IMR-90 (cell line): ENCODE data around the gene TSGA10. TPM values are rescaled to one million over a fixed set of nuclear protein-coding genes. Genes with fewer than 3 reads are reported as not detected.
"Not testable (repeated sequence)": the region's sequence is repeated elsewhere in the genome, so short reads cannot be mapped to it uniquely, and the experiment has no call there.

ENCODE experiments used
- ATAC-seq: fragments of 200-7000 bp; cut with Tn5 transposase; 2 replicates; pipeline ENCODE4 v1.9.1; 2020; ENCODE audit warnings: low read depth, mild to moderate bottlenecking, moderate library complexity
- BruUV-seq: library from RNA; stranded (reverse); fragments of 400-500 nt; replicated peaks from 2 replicates; lab custom pipeline; 2021; lab: Mats Ljungman, UMichigan
- CTCF ChIA-PET: fragments of 300-600 bp; formaldehyde crosslinking; extraction: SDS; loops from one replicate; lab custom pipeline; 2021; ENCODE audit warnings: antibody characterized with exemption; lab: Yijun Ruan, JAX
- POLR2A ChIA-PET: fragments of 300-600 bp; sonication (Branson Sonifier 250); formaldehyde crosslinking; loops from one replicate; lab custom pipeline; 2022; ENCODE audit warnings: antibody characterized with exemption; ENCODE audit not compliant: unreplicated experiment; lab: Charles Lee
- DNase-seq: peaks from one replicate; pipeline ENCODE4 v3.0.0; 2013
- H2AFZ ChIP-seq: replicated peaks from 2 replicates; pipeline ENCODE3; 2013; ENCODE audit warnings: low read length, mild to moderate bottlenecking; ENCODE audit not compliant: poor library complexity
- H2AK5ac ChIP-seq: 2 replicates; pipeline ENCODE4 v1.6.1; 2013; ENCODE audit warnings: low read depth, low read length, inconsistent platforms
- H2AK9ac ChIP-seq: replicated peaks from 2 replicates; pipeline ENCODE3; 2013; ENCODE audit warnings: mild to moderate bottlenecking, low read depth, low read length, moderate library complexity; ENCODE audit not compliant: poor library complexity
- H2BK120ac ChIP-seq: 2 replicates; pipeline ENCODE4 v1.6.1; 2013; ENCODE audit warnings: low read depth, low read length, inconsistent platforms
- H2BK15ac ChIP-seq: 3 replicates; pipeline ENCODE4 v1.6.1; 2013; ENCODE audit warnings: low read depth, low read length, inconsistent platforms
- H2BK20ac ChIP-seq: 2 replicates; pipeline ENCODE4 v1.6.1; 2013; ENCODE audit warnings: low read depth, mild to moderate bottlenecking, inconsistent platforms, low read length, moderate library complexity
- H2BK5ac ChIP-seq: 2 replicates; pipeline ENCODE4 v1.6.1; 2013; ENCODE audit warnings: mild to moderate bottlenecking, low read depth, low read length, inconsistent platforms; ENCODE audit not compliant: poor library complexity, severe bottlenecking
- H3K14ac ChIP-seq: replicated peaks from 2 replicates; pipeline ENCODE4 v1.6.1; 2013; ENCODE audit warnings: low read depth, low read length, inconsistent platforms
- H3K18ac ChIP-seq: 2 replicates; pipeline ENCODE4 v1.6.1; 2013; ENCODE audit warnings: low read depth, low read length, control low read depth
- H3K23ac ChIP-seq: 2 replicates; pipeline ENCODE4 v1.6.1; 2013; ENCODE audit warnings: low read depth, low read length, inconsistent platforms
- H3K27ac ChIP-seq: 2 replicates; pipeline ENCODE4 v1.5.1; 2013; ENCODE audit warnings: mild to moderate bottlenecking, control low read depth, low read length; ENCODE audit not compliant: insufficient read depth
- H3K27me3 ChIP-seq: 2 replicates; pipeline ENCODE4 v1.6.1; 2013; ENCODE audit warnings: low read length; ENCODE audit not compliant: control insufficient read depth, insufficient read depth
- H3K36me3 ChIP-seq: 2 replicates; pipeline ENCODE4 v1.6.1; 2013; ENCODE audit warnings: low read length, mixed read lengths; ENCODE audit not compliant: control insufficient read depth, insufficient read depth
- H3K4ac ChIP-seq: 2 replicates; pipeline ENCODE4 v1.6.1; 2013; ENCODE audit warnings: low read depth, low read length, inconsistent platforms
- H3K4me1 ChIP-seq: 2 replicates; pipeline ENCODE4 v1.6.1; 2013; ENCODE audit warnings: low read length, mixed read lengths; ENCODE audit not compliant: control insufficient read depth, insufficient read depth
- H3K4me2 ChIP-seq: 2 replicates; pipeline ENCODE4 v1.6.1; 2013; ENCODE audit warnings: low read depth, mild to moderate bottlenecking, control low read depth, low read length, moderate library complexity
- H3K4me3 ChIP-seq: 2 replicates; pipeline ENCODE4 v1.5.1; 2013; ENCODE audit warnings: low read depth, mild to moderate bottlenecking, control low read depth, low read length, moderate library complexity; ENCODE audit not compliant: insufficient read depth
- H3K56ac ChIP-seq: 2 replicates; pipeline ENCODE4 v1.6.1; 2013; ENCODE audit warnings: low read length, inconsistent platforms; ENCODE audit not compliant: insufficient read depth; ENCODE audit errors: extremely low read depth
- H3K79me1 ChIP-seq, 2 experiments: 2 replicates each; pipeline ENCODE4 v1.6.1; 2013; ENCODE audit warnings: low read length in 2 of 2, inconsistent platforms in 1 of 2, low read depth in 1 of 2
- H3K9ac ChIP-seq: 2 replicates; pipeline ENCODE4 v1.6.1; 2013; ENCODE audit warnings: low read depth, low read length, control low read depth
- H3K9me1 ChIP-seq: 2 replicates; pipeline ENCODE4 v1.6.1; 2013; ENCODE audit warnings: low read length, inconsistent platforms; ENCODE audit not compliant: insufficient read depth
- H3K9me3 ChIP-seq: 2 replicates; pipeline ENCODE4 v1.6.1; 2013; ENCODE audit warnings: low read length; ENCODE audit not compliant: control insufficient read depth, insufficient read depth
- H4K20me1 ChIP-seq: 2 replicates; pipeline ENCODE4 v1.6.1; 2013; ENCODE audit warnings: low read length, inconsistent platforms; ENCODE audit not compliant: insufficient read depth
- H4K5ac ChIP-seq: 2 replicates; pipeline ENCODE4 v1.6.1; 2013; ENCODE audit warnings: mild to moderate bottlenecking, low read depth, low read length, control low read depth
- H4K8ac ChIP-seq, 2 experiments: 2 replicates each; pipeline ENCODE4 v1.6.1; 2013; ENCODE audit warnings: low read depth in 2 of 2, low read length in 2 of 2, control low read depth in 1 of 2, inconsistent platforms in 1 of 2
- H4K91ac ChIP-seq: 2 replicates; pipeline ENCODE4 v1.6.1; 2013; ENCODE audit warnings: low read depth, low read length, inconsistent platforms; ENCODE audit not compliant: insufficient read depth
- WGBS, 2 experiments: methylation state at CpG; one replicate each; pipeline versions ENCODE4 v1.1.5 to v1.1.7; 2013; ENCODE audit warnings: missing lambda C conversion rate in 2 of 2; ENCODE audit not compliant: insufficient read length in 1 of 2; ENCODE audit errors: extremely low coverage in 2 of 2; 5-methylcytosine and 5-hydroxymethylcytosine counted together
- dilution Hi-C: fragments of 300-500 bp; cut with HindIII; formaldehyde crosslinking; loops from one replicate; pipeline ENCODE4 v1.14.3; 2018; ENCODE audit warnings: low sequenced_read_pairs; ENCODE audit not compliant: unreplicated experiment
- in situ Hi-C: fragments of 300-500 bp; cut with MboI; formaldehyde crosslinking; loops from 3 replicates; pipeline ENCODE4 v1.14.3; 2019; ENCODE audit warnings: low sequenced_read_pairs, inconsistent platforms, mixed read lengths
- intact Hi-C: fragments of 100-400 bp; cut with micrococcal nuclease; formaldehyde crosslinking; loops from 2 replicates; pipeline ENCODE4 v1.10.0; 2022
- polyA plus RNA-seq, 3 experiments: library from polyadenylated mRNA; depleted of rRNA; stranded (reverse); fragments of >200 nt; gene quantifications; 2 replicates each; pipeline ENCODE4 v1.2.3, GENCODE V29; 2012; ENCODE audit warnings: low replicate concordance in 1 of 3
- total RNA-seq: library from RNA; depleted of rRNA; stranded (reverse); fragments of >200 nt; gene quantifications from 2 replicates; pipeline ENCODE4 v1.2.3, GENCODE V29; 2012

The TSGA10 gene
- total and polyA plus RNA-seq, 2 of the 4 experiments (the other 2 are of a cell fraction) = 0.32 to 0.54 TPM

GRCh38 chr2:99192364-99192763 is 37.6 kb upstream of the TSGA10 start:
- H2BK15ac ChIP-seq, H3K79me1 ChIP-seq, H4K20me1 ChIP-seq, H2BK20ac ChIP-seq, H3K23ac ChIP-seq, H4K8ac ChIP-seq, BruUV-seq, H2AK5ac ChIP-seq, H3K9me3 ChIP-seq, in situ Hi-C loops, H3K9me1 ChIP-seq, H4K91ac ChIP-seq, POLR2A ChIA-PET, DNase-seq, H3K27ac ChIP-seq, H3K4me1 ChIP-seq, H3K4ac ChIP-seq, H3K18ac ChIP-seq, H4K5ac ChIP-seq, H3K4me2 ChIP-seq, H3K56ac ChIP-seq, ATAC-seq, CTCF ChIA-PET, H3K14ac ChIP-seq, H3K4me3 ChIP-seq, intact Hi-C loops, H2BK120ac ChIP-seq, H2BK5ac ChIP-seq, dilution Hi-C loops, H2AFZ ChIP-seq, H2AK9ac ChIP-seq, H3K9ac ChIP-seq, H3K27me3 ChIP-seq: not testable (repeated sequence)
- no CpG with 5 or more reads among the region's 4 CpGs for WGBS, 2 experiments
- peaks cover 16% of the 10 kb centered on the region for H3K36me3 ChIP-seq
